22Rv1 (cell line): ENCODE data around the gene UCKL1.
"Not testable (repeated sequence)": the region's sequence is repeated elsewhere in the genome, so short reads cannot be mapped to it uniquely, and the experiment has no call there.

Experiments used
- H3K27ac ChIP-seq: fragments of 450-650 bp; 2 replicates; pipeline ENCODE4 v1.5.1; 2017
- CTCF ChIP-seq: fragments of 450-650 bp; IDR thresholded peaks from 2 replicates; pipeline ENCODE4 v1.5.1; 2017; ENCODE audit warnings: mild to moderate bottlenecking
- ZFX ChIP-seq: fragments of 450-650 bp; IDR thresholded peaks from 2 replicates; pipeline ENCODE4 v1.6.1; 2017; ENCODE audit warnings: antibody characterized with exemption, borderline replicate concordance

Gene UCKL1

GRCh38 chr20:63929071-63929470 is 27.1 kb downstream of the UCKL1 start:
- no peak for TF ChIP-seq CTCF
- no peak for TF ChIP-seq ZFX
- no peak overlapping the region for H3K27ac ChIP-seq

GRCh38 chr20:63926298-63926697 is 29.9 kb downstream of the UCKL1 start:
- no peak overlapping the region for H3K27ac ChIP-seq
- TF ChIP-seq CTCF, result no peak
- TF ChIP-seq ZFX, result no peak

- no peak overlapping the region for H3K27ac ChIP-seq
- TF ChIP-seq ZFX (no peak), CTCF (no peak)
Observed at GRCh38 chr20:63924241-63924640, 32.0 kb downstream of the UCKL1 start.

- TF ChIP-seq CTCF, result no peak
- TF ChIP-seq ZFX, result no peak
- no peak overlapping the region for H3K27ac ChIP-seq
Observed at GRCh38 chr20:63923651-63924050, 32.6 kb downstream of the UCKL1 start.

GRCh38 chr20:63920226-63920625 is 36.0 kb downstream of the UCKL1 start:
- no peak overlapping the region for H3K27ac ChIP-seq
- TF ChIP-seq ZFX, result no peak
- no peak for TF ChIP-seq CTCF

GRCh38 chr20:63919130-63919529 is 37.1 kb downstream of the UCKL1 start:
- TF ChIP-seq CTCF (no peak), ZFX (no peak)
- no peak overlapping the region for H3K27ac ChIP-seq

- H3K27ac ChIP-seq, result no peak overlapping the region
- TF ChIP-seq CTCF (no peak), ZFX (no peak)
Observed at GRCh38 chr20:63917811-63918210, 38.4 kb downstream of the UCKL1 start.

GRCh38 chr20:63916371-63916939 is 39.8 kb downstream of the UCKL1 start:
- H3K27ac ChIP-seq, result not testable (repeated sequence)
